Prostate gland (tissue), 2 donors: ENCODE measurements around the gene PWP1. TPM values are rescaled to one million over a fixed set of nuclear protein-coding genes. Genes with fewer than 3 reads are reported as not detected.
"Not testable (repeated sequence)": the region's sequence is repeated elsewhere in the genome, so short reads cannot be mapped to it uniquely, and the experiment has no call there.

ENCODE experiments used
- DNase-seq: peaks from one replicate; pipeline ENCODE4 v3.0.0-alpha.2; 2019; ENCODE audit warnings: low spot score
- H3K27ac ChIP-seq, 2 donors: fragments of 200-600 bp; sonication (generic); 2 replicates each; pipeline ENCODE4 v1.5.1; 2017 to 2019
- H3K27me3 ChIP-seq: fragments of 200-600 bp; sonication (generic); replicated peaks from 2 replicates; pipeline ENCODE4 v1.5.1; 2019; ENCODE audit not compliant: insufficient read depth
- H3K36me3 ChIP-seq, 2 donors: fragments of 200-600 bp; sonication (generic); 1 replicate in 1 of 2; 2 replicates in 1 of 2; pipeline versions ENCODE4 v1.5.1 to v1.8.1; 2017 to 2019
- H3K4me1 ChIP-seq: fragments of 200-600 bp; sonication (generic); replicated peaks from 2 replicates; pipeline ENCODE4 v1.5.1; 2019
- H3K4me3 ChIP-seq, 2 donors: fragments of 200-600 bp; sonication (generic); 2 replicates each; pipeline ENCODE4 v1.5.1; 2017 to 2019
- H3K9me3 ChIP-seq: fragments of 200-600 bp; sonication (generic); 2 replicates; pipeline ENCODE4 v1.5.1; 2017
- POLR2A ChIP-seq: fragments of 450-650 bp; IDR thresholded peaks from one replicate; pipeline ENCODE4 v1.6.1; 2016; ENCODE audit warnings: antibody characterized with exemption, mild to moderate bottlenecking
- POLR2AphosphoS5 ChIP-seq: sonication (generic); formaldehyde crosslinking; IDR thresholded peaks from one replicate; pipeline ENCODE4 v1.6.1; 2017; ENCODE audit warnings: antibody characterized with exemption
- WGBS: methylation state at CpG from one replicate; pipeline ENCODE4 v1.1.5; 2018; 5-methylcytosine and 5-hydroxymethylcytosine counted together
- intact Hi-C: fragments of 100-400 bp; cut with DNase I; formaldehyde crosslinking; loops from one replicate; pipeline ENCODE4 v1.14.2; 2022
- total RNA-seq, 2 donors: library from RNA; depleted of rRNA; stranded (reverse); fragments of >200 nt; gene quantifications; one replicate each; pipeline ENCODE4 v1.1.0, GENCODE V29; 2016
- TF ChIP-seq, protein P1 (sequence below), 4 experiments: fragments of 200-600 bp in 2 of 4; fragments of 450-650 bp in 2 of 4; sonication (generic) in 2 of 4; IDR thresholded peaks; 1 replicate in 3 of 4; 2 replicates in 1 of 4; pipeline ENCODE4 v1.5.1; 2016 to 2019; ENCODE audit warnings: antibody characterized with exemption in 4 of 4, mild to moderate bottlenecking in 2 of 4, moderate library complexity in 2 of 4

Gene PWP1
- total RNA-seq, 2 donors from 2014 or later, result 49.1 to 55.2 TPM

DNA sequence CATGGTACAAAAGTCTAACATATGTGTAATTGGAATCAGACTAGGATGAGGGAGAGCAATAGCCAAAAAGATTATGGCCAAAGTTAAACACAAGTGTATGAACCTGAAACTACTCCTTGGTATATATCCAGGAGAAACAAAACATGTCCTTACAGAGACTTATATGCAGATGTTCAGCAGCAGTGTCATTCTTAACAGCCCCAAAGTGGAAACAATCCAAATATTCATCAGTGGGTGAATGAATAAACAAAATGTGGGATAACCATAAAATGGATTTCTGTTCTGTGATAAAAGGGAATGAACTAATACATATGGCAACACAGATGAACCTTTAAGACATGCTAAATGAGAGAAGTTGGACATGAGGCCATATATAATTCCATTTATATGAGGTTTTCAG is 30.2 kb downstream of the PWP1 start:
- H3K36me3 ChIP-seq, result peaks cover 0 to 4% of the 10 kb centered on the region in 2 donors
- no peak for DNase-seq
- intact Hi-C loops, result no loop called here

DNA sequence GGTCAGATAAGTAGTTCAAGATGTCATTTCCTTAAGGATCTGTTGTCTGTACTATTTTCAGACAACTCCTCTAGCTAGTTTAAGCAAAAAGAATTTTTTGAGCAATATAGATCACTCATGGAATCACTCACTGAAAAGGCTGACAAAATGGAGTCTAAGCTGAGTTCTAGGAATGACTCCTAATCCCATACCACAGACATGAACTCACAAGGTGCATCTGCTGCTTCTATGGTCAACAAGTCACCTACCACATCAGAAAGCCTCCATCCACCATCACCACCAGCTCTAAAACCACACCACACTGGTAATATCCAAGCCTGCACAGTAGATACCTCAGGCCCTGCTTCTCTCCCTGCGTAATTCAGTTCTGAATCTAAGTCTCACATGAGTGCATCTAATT is 33.0 kb downstream of the PWP1 start:
- H3K36me3 ChIP-seq, result peaks cover 0 to 4% of the 10 kb centered on the region in 2 donors
- no peak for DNase-seq
- intact Hi-C loops, result no loop called here
- H3K4me1 ChIP-seq, result no peaks in the 10 kb centered on the region
- WGBS, result 100% methylated on average over 1 of the region's 1 CpG
- H3K9me3 ChIP-seq, result no peaks in the 10 kb centered on the region
- no peak overlapping the region for H3K4me3 ChIP-seq
- no peak for TF ChIP-seq POLR2A
- no peak for TF ChIP-seq POLR2AphosphoS5
- TF ChIP-seq, protein P1, sequence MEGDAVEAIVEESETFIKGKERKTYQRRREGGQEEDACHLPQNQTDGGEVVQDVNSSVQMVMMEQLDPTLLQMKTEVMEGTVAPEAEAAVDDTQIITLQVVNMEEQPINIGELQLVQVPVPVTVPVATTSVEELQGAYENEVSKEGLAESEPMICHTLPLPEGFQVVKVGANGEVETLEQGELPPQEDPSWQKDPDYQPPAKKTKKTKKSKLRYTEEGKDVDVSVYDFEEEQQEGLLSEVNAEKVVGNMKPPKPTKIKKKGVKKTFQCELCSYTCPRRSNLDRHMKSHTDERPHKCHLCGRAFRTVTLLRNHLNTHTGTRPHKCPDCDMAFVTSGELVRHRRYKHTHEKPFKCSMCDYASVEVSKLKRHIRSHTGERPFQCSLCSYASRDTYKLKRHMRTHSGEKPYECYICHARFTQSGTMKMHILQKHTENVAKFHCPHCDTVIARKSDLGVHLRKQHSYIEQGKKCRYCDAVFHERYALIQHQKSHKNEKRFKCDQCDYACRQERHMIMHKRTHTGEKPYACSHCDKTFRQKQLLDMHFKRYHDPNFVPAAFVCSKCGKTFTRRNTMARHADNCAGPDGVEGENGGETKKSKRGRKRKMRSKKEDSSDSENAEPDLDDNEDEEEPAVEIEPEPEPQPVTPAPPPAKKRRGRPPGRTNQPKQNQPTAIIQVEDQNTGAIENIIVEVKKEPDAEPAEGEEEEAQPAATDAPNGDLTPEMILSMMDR (IDR thresholded peaks at IDR 0.05), result no peak
- H3K27ac ChIP-seq, result no peak overlapping the region
- no peaks in the 10 kb centered on the region for H3K27me3 ChIP-seq

More for the DNA sequence above, 30.2 kb downstream of the PWP1 start:
- Histone ChIP-seq H3K4me1 (no peaks in the 10 kb centered on the region), H3K27me3 (no peaks in the 10 kb centered on the region), H3K27ac (no peak overlapping the region), H3K4me3 (no peak overlapping the region), H3K9me3 (no peaks in the 10 kb centered on the region)
- TF ChIP-seq POLR2AphosphoS5 (no peak), POLR2A (no peak)
- TF ChIP-seq, protein P1 (IDR thresholded peaks at IDR 0.05), result no peak

DNA sequence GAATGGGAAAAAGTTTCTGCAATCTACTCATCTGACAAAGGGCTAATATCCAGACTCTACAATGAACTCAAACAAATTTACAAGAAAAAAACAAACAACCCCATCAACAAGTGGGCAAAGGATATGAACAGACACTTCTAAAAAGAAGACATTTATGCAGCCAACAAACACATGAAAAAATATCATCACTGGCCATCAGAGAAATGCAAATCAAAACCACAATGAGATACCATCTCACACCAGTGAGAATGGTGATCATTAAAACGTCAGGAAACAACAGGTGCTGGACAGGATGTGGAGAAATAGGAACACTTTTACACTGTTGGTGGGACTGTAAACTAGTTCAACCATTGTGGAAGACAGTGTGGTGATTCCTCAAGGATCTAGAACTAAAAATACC is 41.7 kb downstream of the PWP1 start:
- 50% methylated on average over 1 of the region's 1 CpG for WGBS
- H3K36me3 ChIP-seq, H3K27me3 ChIP-seq, H3K4me1 ChIP-seq, H3K27ac ChIP-seq, H3K9me3 ChIP-seq, DNase-seq, intact Hi-C loops, H3K4me3 ChIP-seq: not testable (repeated sequence)

DNA sequence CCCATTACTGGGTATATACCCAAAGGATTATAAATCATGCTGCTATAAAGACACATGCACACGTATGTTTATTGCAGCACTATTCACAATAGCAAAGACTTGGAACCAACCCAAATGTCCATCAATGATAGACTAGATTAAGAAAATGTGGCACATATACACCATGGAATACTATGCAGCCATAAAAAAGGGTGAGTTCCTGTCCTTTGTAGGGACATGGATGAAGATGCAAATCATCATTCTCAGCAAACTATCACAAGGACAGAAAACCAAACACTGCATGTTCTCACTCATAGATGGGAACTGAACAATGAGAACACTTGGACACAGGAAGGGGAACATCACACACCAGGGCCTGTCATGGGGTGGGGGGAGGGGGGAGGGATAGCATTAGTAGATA is 42.1 kb downstream of the PWP1 start:
- H3K36me3 ChIP-seq, DNase-seq, H3K4me1 ChIP-seq, H3K4me3 ChIP-seq, H3K9me3 ChIP-seq, H3K27ac ChIP-seq, H3K27me3 ChIP-seq, intact Hi-C loops: not testable (repeated sequence)
- no CpG with 5 or more reads among the region's 1 CpG for WGBS

DNA sequence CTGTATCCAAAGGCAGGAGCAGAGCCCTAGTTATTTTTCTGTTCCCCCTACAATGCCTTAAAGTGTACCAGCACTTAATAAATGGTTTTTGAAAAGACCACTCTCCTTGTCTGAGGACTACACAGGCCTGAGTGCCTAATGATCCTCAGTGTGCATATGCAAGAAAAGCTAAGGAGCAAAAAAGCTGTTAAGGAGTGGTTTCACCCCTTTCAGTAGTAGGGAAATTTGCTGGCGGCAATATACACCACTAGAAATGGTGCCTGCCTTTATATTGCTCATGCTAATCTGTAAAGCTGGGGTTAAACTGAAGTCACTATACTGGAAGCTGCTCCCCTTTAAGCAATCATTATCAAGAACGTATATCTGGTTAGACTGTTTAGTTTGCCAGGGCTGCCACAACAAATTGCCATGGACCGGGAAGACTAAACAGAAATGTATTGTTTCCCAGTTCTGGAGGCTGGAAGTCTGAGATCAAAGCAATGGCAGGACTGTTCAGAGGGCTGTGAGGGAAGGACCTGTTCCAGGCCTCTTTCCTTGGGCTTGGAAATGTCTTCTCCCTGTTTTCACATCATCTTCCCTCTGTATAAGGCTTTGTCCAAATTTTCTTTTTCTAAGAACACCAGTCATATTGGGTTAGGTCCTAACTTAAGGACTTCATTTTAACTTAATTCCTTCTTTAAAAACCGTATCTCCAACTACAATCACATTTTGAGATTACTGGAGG is 45.2 kb downstream of the PWP1 start:
- Histone ChIP-seq H3K4me1 (no peaks in the 10 kb centered on the region), H3K4me3 (no peak overlapping the region), H3K27me3 (no peaks in the 10 kb centered on the region), H3K36me3 (no peaks in the 10 kb centered on the region), H3K27ac (no peak overlapping the region), H3K9me3 (no peaks in the 10 kb centered on the region)
- 52% methylated on average over 4 of the region's 4 CpGs for WGBS
- DNase-seq, result no peak
- TF ChIP-seq, protein P1 (IDR thresholded peaks at IDR 0.05), result no peak
- no peak for TF ChIP-seq POLR2A
- no peak for TF ChIP-seq POLR2AphosphoS5
- intact Hi-C loops, result no loop called here

DNA sequence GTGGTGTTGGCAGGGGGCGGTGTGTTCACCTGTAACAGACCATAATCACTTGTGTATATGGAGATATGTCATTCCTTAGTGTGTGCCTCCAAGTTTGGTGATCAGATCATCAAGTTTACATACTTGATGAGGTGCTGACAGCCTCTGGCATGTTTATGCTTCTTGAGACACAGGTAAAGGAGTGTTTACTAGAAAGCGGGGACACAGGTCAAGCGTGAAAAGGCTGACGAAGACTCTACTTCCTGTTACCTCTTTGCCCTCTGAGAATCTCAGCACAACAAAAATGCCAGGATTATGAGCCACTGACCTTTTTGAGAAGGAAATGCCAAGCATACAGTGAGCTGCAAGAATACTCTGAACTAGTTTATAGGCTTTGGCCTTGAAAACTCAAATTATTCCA is 45.8 kb downstream of the PWP1 start:
- 78% methylated on average over 4 of the region's 4 CpGs for WGBS

More for the DNA sequence above, 45.8 kb downstream of the PWP1 start:
- H3K4me3 ChIP-seq, result no peak overlapping the region
- no peaks in the 10 kb centered on the region for H3K27me3 ChIP-seq
- DNase-seq, result no peak
- no peaks in the 10 kb centered on the region for H3K4me1 ChIP-seq
- H3K36me3 ChIP-seq, result no peaks in the 10 kb centered on the region
- no peak overlapping the region for H3K27ac ChIP-seq
- H3K9me3 ChIP-seq, result no peaks in the 10 kb centered on the region
- TF ChIP-seq, protein P1 (IDR thresholded peaks at IDR 0.05), result no peak
- intact Hi-C loops, result no loop called here
